ENCODE results near the gene ITGA2B. TPM values are rescaled to one million over a fixed set of nuclear protein-coding genes. Genes with fewer than 3 reads are reported as not detected.

ITGA2B gene
- total and polyA plus RNA-seq, 2 of the 8 experiments (the other 6 are each of a cell fraction or from before 2014, with no cell fraction given) = 6.9 to 12.3 TPM

- TF ChIP-seq ATF3 (IDR thresholded peaks at IDR 0.05; ENCODE audit: insufficient read depth, low read depth, low read length) = no peak
- no peak for TF ChIP-seq RXRA (IDR thresholded peaks at IDR 0.05; ENCODE audit: insufficient read depth, low read depth, low read length)
- TF ChIP-seq ASH2L (IDR thresholded peaks at IDR 0.05; ENCODE audit: low read length) = no peak
- no peak for TF ChIP-seq HDAC6 (IDR thresholded peaks at IDR 0.05; ENCODE audit: low read depth, low read length)
- TF ChIP-seq TAF7 (optimal IDR thresholded peaks at IDR 0.05; ENCODE audit: borderline replicate concordance, low read depth, low read length) = no peak
- TF ChIP-seq SP1 (IDR thresholded peaks at IDR 0.05; ENCODE audit: low read depth, low read length) = no peak
- no peak for TF ChIP-seq BACH1 (IDR thresholded peaks at IDR 0.05; ENCODE audit: low read length)
- TF ChIP-seq RFX5 (IDR thresholded peaks at IDR 0.05; ENCODE audit: borderline replicate concordance, low read depth, low read length) = no peak
- TF ChIP-seq ZNF274 (IDR thresholded peaks at IDR 0.05; ENCODE audit: borderline replicate concordance, extremely low read depth, low read length) = no peak
- TF ChIP-seq MAFK (IDR thresholded peaks at IDR 0.05; ENCODE audit: low read depth, low read length) = no peak
- no peak for TF ChIP-seq EP300 (IDR thresholded peaks at IDR 0.05; ENCODE audit: borderline replicate concordance in 1 of 2, low read depth in 2 of 2, low read length in 2 of 2)
- TF ChIP-seq SP4 (IDR thresholded peaks at IDR 0.05; ENCODE audit: low read length) = no peak
- no peak for TF ChIP-seq MAX (IDR thresholded peaks at IDR 0.05)
- TF ChIP-seq KDM5A (IDR thresholded peaks at IDR 0.05; ENCODE audit: low read length) = no peak
- TF ChIP-seq RBBP5 (IDR thresholded peaks at IDR 0.05; ENCODE audit: borderline replicate concordance, low read depth, low read length) = no peak
These were observed 8.3 kb upstream of the ITGA2B start (continued) for GRCh38 chr17:44397479-44398440.
